NCI-H2081 (cell line): ENCODE results near the gene RNF167.
"Not testable (repeated sequence)": the region's sequence is repeated elsewhere in the genome, so short reads cannot be mapped to it uniquely, and the experiment has no call there.

ENCODE experiments used
- DNase-seq, 2 experiments: peaks; one replicate each; lab custom pipeline; 2025; lab: John Stamatoyannopoulos, UW

The RNF167 gene

DNA sequence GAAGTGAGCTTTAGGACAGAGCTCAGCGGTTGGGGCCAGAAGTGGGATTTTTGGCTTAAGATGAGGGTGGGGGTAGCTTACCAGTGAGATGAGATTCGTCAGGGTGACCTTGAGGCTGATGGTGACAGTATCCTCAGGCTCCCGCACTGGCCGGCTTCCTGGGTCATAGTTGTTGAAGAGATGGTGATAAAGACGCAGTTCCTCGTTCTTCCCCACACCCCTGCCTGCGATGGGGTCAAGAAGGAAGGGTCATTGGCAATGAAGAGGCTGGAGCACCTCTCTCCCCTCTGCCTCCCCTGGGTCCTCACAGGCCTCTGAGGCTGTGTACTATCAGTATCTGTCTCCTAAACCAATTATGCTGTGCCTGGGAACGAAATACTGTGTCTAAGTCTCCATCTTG lies 37.5 kb upstream of the RNF167 start:
- no peak for DNase-seq

DNA sequence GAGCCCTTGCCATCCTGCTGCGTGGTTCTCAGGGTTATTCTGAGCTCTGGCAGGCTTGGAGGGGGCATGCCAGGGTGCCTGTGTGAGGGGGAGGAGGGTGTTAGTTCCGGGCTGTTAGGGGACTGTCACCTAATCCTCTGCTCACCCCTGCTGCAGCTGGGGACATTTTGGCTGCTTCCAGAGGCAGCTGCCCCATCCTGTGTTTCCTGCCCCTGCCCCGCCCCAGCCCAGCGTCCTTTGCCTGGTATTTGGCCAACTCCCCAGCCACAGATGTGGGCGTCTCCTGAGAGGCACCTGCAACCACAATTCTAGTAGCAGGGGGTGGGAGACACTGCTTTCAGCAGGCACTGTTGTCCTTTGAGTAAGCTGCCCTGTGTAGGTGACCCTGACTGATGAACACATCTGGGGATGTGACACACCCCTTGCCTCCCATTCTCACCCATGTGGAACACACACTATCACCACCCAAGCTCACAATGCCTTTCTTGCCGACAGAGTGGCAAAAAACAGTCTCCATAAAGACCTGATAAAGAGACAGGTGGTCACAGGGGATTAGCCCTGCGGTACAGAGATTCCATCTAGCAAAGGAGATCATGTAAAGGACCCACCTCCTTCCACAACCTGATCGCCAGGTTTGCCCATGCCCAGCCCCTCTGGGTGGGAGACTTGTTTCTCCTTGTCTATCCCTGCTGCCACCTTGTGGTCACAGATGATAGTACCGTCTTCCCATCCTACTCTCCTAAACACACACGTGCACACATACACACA lies 36.8 kb upstream of the RNF167 start, which contains the start of gene CHRNE:
Gene CHRNE (minus strand): TSS at position 48 of the 768 bp plus-strand sequence. CDS start 35 bp downstream, at position 13.
- DNase-seq: peak; percentile 77 to 78

DNA sequence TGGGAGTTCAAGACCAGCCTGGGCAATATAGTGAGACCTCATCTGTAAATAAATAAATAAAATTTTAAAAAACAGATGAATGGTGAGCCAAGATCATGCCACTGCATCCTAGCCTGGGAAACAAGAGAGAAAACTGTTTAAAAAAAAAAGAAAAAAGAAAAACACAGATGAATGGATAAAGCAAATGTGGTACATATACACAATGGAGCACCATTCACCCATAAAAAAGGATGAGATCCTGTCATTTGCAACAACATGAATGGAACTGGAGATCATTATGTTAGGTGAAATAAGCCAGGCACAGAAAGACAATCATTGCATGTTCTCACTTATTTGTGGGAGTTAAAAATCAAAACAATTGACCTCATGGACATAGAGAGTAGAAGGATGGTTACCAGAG lies 33.4 kb upstream of the RNF167 start:
- not testable (repeated sequence) for DNase-seq

DNA sequence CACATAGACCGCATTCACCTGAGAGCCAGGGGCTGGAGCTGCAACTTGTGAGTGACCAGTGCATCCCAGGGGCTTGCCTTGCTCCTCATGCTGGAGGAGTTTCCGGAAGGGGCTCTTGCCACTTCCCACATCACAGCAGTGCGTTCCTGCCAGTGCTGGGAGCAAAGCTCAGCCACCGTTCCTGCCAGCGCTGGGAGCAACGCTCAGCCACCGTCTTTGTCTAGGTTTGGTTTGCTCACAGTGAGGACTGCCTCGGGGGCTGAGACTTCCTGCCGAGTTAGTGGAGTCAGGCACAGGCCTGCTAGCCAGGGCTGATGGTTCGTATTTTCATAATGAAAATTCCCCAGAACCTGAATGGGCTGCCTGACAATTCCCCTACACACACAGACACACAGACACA lies 31.8 kb upstream of the RNF167 start:
- DNase-seq: peak; percentile 29 to 63

DNA sequence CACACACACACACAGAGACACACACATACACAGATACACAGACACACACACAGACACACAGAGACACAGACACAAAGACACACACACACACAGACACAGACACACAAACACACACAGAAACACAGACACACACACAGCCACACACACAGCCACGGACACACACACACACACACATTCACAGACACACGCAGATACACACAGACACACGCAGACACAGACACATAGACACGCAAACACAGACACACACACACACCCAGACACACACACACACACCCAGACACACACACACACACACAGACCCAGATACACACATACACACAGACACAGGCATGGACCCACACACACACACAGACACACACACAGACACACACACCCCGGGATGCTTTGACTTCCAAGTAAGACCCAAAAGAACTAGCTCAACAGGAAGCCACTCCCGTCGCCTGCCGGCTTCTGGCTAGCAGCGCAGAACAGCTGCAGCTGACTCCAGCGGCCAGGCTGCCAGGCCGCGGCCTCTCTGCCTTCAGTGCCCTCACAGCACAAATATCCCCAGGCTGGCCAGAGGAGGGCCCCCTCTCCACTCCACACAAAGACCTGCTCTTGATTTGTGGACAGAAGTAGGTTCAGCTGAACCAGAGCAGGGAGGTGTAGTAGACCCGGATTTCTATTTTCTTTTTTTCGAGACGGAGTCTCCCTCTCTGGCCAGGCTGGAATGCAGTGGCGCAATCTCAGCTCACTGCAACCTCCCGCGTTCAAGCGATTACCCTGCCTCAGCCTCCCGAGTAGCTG lies 31.2 kb upstream of the RNF167 start:
- DNase-seq: peak; percentile 60 to 73

DNA sequence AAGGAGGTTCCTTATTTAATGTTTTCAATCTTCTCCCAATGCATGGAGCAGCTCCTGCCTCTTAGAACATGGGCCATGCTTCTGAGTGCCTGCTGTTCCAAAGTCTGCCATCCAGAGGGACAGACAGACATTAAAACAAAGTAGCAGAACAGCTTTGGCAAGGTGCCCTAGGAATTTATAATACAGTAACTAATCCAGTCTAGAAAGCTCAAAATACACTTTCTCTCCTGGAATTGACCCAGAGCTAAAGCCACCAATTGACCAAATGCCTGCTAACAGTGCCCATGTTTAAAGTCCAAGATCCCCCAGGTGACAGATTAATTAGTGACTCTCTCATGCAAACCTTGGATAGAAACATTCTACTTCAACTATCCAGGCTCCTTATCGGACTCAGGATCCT lies 26.1 kb upstream of the RNF167 start:
- no peak for DNase-seq

DNA sequence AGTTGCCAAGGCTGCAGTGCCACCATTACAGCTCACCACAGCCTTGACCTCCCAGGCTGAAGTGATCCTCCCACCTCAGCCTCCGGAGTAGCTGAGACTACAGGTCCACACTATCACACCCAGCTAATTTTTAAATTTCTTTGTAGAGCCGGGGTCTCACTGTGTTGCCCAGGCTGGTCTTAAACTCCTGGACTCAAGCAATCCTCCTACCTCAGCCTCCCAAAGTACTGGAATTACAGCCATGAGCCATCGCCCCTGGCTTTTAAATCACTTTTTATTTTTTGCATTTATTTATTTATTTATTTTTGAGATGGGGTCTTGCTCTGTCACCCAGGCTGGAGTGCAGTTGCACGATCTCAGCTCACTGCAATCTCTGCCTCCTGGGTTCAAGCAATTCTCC lies 25.5 kb upstream of the RNF167 start:
- not testable (repeated sequence) for DNase-seq

DNA sequence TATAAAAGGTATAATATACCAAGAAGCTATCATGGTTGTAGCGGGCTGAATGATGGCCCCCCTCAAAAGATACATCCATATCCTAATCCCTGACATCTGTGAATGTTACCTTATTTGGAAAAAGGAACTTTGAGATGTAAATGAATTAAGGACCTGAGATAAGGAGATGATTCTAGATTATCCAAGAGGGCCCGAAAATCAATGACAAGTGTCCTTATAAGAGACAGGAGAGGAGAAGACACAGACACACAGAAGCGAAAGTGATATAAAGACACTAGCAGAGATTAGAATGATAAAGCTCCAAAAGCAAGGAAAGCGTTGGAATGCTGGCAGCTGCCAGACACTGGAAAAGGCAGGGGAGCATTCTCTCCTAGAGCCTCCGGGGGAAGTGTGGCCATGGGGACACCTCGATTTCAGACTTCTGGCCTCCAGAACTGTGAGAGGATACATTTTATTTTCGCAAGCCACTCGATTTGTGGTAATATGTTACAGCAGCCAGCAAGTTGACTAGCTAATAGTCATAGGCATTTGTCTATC lies 20.5 kb upstream of the RNF167 start:
- no peak for DNase-seq

DNA sequence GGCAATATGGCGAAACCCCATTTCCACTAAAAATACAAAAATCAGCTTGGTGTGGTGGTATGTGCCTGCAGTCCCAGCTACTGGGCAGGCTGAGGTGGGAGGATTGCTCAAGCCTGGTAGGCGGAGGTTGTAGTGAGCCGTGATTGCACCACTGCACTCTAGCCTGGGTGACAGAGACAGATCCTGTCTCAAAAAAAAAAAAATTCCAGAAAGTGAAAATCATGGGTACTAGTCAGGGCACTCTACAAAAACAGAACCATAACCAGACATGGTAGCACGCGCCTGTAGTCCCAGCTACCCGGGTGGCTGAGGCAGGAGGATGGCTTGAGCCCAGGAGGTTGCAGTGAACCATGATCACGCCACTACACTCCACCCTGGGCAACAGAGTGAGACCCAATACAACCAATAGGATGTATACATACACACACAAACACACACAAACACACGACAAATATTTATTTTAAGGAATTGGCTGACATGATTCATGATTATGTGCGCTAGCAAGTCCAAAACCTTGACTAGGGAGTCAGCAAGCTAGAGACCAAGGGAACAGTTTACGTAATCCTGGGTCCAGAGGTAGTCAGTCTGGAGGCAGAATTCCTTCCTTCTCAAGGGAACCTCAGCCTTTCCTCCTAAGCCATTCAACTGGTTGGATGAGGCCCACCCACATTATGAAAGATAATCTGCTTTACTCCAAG lies 19.6 kb upstream of the RNF167 start:
- no peak for DNase-seq

DNA sequence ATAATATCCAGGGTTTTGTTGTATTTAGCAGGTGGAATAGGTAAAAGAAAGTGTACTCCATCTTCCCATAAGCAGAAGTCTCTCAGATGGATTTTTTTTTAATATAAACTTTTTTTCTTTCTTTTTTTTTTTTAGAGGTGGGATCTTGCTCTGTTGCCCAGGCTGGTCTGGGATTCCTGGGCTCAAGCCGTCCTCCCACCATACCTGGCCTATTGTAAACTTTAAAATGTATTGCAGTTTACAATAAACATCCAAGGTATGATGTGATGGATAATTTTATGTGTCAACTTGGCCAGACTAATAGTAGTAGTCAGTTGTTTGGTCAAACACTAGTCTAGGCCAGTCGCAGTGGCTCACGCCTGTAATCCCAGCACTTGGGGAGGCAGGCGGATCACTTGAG lies 18.7 kb upstream of the RNF167 start:
- no peak for DNase-seq

DNA sequence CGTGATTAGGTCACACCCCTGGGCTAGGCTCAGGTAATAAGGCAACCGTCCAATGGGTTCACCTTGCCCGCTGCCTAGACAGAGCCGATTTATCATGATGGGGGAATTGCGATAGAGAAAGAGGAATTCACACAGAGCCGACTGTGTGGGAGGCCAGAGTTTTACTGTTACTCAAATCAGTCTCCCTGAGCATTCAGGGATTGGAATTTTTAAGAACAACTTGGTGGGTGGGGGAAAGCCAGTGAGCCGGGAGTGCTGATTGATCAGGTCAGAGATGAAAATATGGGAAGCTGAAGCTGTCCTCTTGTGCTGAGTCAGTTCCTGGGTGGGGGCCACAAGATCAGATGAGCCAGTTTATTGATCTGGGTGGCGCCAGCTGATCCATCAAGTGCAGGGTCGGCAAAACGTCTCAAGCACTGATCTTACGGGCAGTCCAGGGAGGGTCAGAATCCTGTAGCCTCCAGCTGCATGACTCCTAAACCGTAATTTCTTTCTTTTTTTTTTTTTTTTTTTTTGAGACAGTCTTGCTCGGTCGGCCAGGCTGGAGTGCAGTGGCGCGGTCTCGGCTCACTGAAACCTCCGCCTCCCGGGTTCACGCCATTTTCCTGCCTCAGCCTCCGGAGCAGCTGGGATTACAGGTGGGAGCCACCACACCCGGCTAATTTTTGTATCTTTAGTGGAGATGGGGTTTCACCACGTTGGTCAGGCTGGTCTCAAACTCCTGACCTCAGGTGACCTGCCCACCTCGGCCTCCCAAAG lies 13.3 kb upstream of the RNF167 start:
- DNase-seq: not testable (repeated sequence)

DNA sequence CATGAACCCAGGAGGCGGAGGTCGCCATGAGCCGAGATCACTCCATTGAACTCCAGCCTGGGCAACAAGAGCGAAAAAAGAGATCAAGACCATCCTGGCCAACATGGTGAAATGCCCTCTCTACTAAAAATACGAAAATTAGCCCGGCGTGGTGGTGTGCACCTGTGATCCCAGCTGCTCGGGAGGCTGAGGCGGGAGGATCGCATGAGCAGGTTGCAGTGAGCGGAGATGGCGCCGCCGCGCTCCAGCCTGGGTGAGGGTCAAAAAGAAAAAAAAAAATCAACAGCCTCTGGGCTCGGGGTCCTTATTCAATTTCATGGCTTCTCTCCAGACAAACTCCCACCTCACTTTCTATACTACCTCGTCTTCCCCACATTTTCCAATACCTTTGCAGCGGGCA lies 11.2 kb upstream of the RNF167 start:
- no peak for DNase-seq

DNA sequence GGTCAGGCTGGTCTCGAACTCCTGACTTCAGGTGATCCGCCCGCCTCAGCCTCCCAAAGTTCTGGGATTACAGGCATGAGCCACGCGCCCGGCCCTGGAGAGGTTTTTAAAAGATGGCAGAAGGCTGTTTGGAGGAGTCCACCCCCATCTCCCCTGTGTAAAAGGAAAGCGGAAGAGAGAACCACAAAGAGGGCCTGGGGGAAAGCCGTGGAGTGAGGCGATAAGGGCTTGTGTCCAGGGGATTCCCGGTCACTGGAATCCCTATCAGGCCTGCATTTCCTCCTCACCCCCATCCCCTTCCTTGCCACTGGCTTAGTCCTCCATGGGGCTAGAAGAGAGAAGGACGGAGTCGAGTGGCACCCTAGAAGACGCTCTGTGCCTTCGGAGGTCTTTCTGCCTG lies 8.1 kb upstream of the RNF167 start, which contains the start of gene GP1BA:
Gene GP1BA (plus strand): TSS at position 315 of the 400 bp plus-strand sequence. CDS start 328 bp downstream, outside the sequence.
- no peak for DNase-seq

DNA sequence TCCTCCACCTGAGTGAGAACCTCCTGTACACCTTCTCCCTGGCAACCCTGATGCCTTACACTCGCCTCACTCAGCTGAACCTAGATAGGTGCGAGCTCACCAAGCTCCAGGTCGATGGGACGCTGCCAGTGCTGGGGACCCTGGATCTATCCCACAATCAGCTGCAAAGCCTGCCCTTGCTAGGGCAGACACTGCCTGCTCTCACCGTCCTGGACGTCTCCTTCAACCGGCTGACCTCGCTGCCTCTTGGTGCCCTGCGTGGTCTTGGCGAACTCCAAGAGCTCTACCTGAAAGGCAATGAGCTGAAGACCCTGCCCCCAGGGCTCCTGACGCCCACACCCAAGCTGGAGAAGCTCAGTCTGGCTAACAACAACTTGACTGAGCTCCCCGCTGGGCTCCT lies 7.3 kb upstream of the RNF167 start:
- DNase-seq: no peak

DNA sequence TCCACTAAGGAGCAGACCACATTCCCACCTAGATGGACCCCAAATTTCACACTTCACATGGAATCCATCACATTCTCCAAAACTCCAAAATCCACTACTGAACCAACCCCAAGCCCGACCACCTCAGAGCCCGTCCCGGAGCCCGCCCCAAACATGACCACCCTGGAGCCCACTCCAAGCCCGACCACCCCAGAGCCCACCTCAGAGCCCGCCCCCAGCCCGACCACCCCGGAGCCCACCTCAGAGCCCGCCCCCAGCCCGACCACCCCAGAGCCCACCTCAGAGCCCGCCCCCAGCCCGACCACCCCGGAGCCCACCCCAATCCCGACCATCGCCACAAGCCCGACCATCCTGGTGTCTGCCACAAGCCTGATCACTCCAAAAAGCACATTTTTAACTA lies 6.4 kb upstream of the RNF167 start:
- no peak for DNase-seq

DNA sequence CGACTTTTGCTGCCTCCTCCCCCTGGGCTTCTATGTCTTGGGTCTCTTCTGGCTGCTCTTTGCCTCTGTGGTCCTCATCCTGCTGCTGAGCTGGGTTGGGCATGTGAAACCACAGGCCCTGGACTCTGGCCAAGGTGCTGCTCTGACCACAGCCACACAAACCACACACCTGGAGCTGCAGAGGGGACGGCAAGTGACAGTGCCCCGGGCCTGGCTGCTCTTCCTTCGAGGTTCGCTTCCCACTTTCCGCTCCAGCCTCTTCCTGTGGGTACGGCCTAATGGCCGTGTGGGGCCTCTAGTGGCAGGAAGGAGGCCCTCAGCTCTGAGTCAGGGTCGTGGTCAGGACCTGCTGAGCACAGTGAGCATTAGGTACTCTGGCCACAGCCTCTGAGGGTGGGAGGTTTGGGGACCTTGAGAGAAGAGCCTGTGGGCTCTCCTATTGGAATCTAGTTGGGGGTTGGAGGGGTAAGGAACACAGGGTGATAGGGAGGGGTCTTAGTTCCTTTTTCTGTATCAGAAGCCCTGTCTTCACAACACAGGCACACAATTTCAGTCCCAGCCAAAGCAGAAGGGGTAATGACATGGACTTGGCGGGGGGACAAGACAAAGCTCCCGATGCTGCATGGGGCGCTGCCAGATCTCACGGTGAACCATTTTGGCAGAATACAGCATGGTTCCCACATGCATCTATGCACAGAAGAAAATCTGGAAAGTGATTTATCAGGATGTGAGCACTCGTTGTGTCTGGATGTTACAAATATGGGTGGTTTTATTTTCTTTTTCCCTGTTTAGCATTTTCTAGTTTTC lies 5.7 kb upstream of the RNF167 start:
- DNase-seq: no peak

DNA sequence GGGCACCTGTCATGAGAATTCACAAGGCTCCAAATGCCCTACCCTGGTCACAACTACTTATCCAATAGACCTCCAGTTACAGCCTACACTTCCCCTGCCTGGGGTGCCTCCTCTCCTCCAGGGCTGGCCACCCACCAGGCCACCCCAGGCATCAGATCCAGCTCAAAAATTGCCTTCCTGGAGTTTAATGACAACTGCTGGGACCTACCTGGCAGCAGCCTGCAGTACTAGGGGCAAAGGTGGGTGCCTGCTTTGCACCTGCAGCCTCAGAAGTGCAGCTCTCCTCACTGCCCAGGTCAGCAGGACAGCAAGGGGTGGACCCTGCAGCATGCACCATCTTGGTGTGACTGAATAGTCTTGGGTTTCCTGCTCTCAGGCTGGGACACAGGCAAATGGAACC lies 4.4 kb upstream of the RNF167 start:
- no peak for DNase-seq

DNA sequence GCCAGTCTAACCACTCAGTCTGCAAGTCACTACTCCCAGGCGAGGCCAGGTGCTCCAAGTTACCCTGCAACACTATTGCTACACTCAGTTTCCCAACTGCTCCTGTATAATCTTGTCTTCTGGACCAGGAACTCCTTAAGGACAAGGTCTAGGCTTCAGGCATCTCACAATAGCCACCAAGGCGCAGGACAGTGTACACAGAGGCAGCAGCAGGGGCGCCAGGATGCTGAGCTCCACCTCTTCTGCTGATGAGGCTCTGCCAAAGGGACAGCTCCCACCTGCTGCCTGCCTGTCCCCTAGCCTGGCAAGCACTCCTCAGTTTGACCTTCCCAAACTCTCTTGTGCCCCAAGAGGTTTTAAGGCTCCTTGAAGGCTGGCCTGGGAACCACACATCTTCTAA lies 3.6 kb upstream of the RNF167 start:
- no peak for DNase-seq

DNA sequence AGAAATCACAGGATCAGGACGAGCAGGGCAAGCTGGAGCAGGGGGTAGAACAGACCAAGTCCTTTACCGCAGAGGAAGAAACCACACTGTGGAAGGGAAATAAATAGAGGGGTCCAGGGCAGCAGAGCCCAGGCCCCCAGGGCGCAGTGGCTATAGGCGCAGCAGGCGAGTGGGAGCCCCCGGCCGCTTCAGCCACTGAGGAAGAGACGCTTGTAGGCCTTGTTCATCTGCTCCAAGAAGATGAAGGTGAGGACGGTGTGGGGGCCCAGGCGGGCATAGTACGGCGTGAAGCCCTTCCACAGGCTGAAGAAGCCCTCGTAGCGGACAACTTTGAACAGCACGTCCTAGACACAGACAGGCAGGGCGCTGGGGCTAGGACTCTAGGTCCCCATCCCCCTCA lies 2.5 kb upstream of the RNF167 start:
- no peak for DNase-seq

DNA sequence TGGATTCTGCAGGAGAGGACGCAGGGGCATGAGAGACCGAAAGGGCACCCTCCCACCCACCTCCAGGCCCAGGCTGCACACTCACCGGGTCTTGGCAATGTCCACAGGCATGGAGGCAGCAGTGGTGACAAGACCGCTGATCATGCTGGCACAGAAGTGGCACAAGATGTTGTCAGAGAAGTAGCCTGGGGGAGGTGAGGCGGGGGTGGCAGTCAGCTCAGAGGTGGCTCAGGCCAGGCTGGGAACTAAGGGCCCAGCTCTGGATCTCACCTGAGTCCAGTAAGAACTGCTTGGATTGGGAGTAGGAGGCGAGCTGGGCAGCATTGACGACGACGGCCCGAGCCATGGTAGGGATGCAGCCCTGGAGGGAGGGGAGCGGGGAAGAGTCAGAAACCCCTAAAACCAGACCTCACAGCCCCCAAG lies 2.0 kb upstream of the RNF167 start:
- no peak for DNase-seq
